Measurements from ENCODE around the gene PIF1.

- TF ChIP-seq POLR2AphosphoS5 (IDR thresholded peaks at IDR 0.05; ENCODE audit: low read depth, low read length) (no peak), POLR2A (IDR thresholded peaks at IDR 0.05; ENCODE audit: low read depth, low read length) (no peak; the same call in 1 of the 2 replicates), TAF1 (IDR thresholded peaks at IDR 0.05; ENCODE audit: borderline replicate concordance, low read depth, low read length) (no peak)
Measured at GRCh38 chr15:64861331-64861730, 35.9 kb upstream of the PIF1 start.

Data from GM12892 (cell line).